ENCODE results near the gene DTX3. TPM values are rescaled to one million over a fixed set of nuclear protein-coding genes. Genes with fewer than 3 reads are reported as not detected.

The DTX3 gene
- total and polyA plus RNA-seq, 2 of the 13 experiments (the other 11 are each of a cell fraction or from before 2014, with no cell fraction given), result 9.0 to 27.2 TPM

DNA sequence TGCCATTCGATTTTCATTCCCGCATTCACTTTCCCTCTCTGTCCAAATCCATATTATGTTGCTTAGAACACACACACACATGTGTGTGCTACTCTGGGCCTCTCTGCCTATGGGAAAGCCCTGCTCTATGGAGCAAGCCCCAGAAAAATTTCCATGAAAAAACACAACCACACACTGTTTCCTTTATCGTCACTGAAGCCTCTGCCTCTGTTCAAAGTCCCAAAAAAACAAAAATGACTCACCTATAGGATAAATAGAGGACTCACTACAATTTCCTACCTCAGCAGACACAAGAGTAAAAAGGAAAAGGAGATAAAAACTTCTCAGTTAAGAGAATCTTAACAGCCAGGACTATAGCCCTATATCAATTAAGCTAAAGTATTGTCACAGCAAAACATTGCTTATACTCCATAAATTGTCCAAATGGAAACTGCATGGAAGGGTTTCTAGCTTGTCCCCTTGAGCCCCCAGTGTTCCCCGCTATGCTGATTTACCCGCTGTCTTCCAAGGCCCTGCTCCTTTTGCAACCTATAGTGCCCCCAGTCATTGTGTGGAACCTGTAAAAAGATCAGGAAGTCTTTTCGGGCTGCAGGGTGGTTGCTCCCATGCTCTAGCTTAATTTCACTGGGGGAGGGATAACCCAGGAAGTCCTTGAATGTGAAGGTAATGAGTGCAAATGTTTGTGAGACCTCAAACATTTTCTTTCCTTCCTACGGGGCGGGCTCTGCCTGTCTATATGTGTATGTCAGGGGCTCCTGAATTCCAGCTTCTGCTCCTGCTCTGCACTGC, 24.8 kb upstream of the DTX3 start (continued):
- TF ChIP-seq, protein P1, sequence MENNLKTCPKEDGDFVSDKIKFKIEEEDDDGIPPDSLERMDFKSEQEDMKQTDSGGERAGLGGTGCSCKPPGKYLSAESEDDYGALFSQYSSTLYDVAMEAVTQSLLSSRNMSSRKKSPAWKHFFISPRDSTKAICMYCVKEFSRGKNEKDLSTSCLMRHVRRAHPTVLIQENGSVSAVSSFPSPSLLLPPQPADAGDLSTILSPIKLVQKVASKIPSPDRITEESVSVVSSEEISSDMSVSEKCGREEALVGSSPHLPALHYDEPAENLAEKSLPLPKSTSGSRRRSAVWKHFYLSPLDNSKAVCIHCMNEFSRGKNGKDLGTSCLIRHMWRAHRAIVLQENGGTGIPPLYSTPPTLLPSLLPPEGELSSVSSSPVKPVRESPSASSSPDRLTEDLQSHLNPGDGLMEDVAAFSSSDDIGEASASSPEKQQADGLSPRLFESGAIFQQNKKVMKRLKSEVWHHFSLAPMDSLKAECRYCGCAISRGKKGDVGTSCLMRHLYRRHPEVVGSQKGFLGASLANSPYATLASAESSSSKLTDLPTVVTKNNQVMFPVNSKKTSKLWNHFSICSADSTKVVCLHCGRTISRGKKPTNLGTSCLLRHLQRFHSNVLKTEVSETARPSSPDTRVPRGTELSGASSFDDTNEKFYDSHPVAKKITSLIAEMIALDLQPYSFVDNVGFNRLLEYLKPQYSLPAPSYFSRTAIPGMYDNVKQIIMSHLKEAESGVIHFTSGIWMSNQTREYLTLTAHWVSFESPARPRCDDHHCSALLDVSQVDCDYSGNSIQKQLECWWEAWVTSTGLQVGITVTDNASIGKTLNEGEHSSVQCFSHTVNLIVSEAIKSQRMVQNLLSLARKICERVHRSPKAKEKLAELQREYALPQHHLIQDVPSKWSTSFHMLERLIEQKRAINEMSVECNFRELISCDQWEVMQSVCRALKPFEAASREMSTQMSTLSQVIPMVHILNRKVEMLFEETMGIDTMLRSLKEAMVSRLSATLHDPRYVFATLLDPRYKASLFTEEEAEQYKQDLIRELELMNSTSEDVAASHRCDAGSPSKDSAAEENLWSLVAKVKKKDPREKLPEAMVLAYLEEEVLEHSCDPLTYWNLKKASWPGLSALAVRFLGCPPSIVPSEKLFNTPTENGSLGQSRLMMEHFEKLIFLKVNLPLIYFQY (CRISPR knock-in tag; IDR thresholded peaks at IDR 0.05; ENCODE audit: borderline replicate concordance), result 0 out of 2 replicates have a peak, but pooled peaks have one; percentile 31
- TF ChIP-seq U2AF2 (IDR thresholded peaks at IDR 0.05; ENCODE audit: low read depth, low read length) (no peak), ZNF263 (CRISPR knock-in tag; IDR thresholded peaks at IDR 0.05) (no peak; the same call in 1 of the 2 replicates), ZSCAN21 (CRISPR knock-in tag; IDR thresholded peaks at IDR 0.05; ENCODE audit: borderline replicate concordance) (no peak), ZMYM2 (CRISPR knock-in tag; IDR thresholded peaks at IDR 0.05) (no peak), KLF13 (CRISPR knock-in tag; IDR thresholded peaks at IDR 0.05) (no peak), HOMEZ (CRISPR knock-in tag; IDR thresholded peaks at IDR 0.05; ENCODE audit: low read depth) (no peak), REL (CRISPR knock-in tag; conservative IDR thresholded peaks at IDR 0.05) (no peak), FOXJ3 (CRISPR knock-in tag; IDR thresholded peaks at IDR 0.05; ENCODE audit: borderline replicate concordance) (peak; percentile 50; the same call in 1 of the 2 replicates), MAF1 (CRISPR knock-in tag; IDR thresholded peaks at IDR 0.05; ENCODE audit: borderline replicate concordance) (no peak), ZNF230 (CRISPR knock-in tag; IDR thresholded peaks at IDR 0.05) (no peak), ZNF562 (CRISPR knock-in tag; IDR thresholded peaks at IDR 0.05; ENCODE audit: borderline replicate concordance) (no peak), ZNF382 (CRISPR knock-in tag; IDR thresholded peaks at IDR 0.05; ENCODE audit: borderline replicate concordance) (no peak), ZFY (CRISPR knock-in tag; IDR thresholded peaks at IDR 0.05) (peak; percentile 24; the same call in 1 of the 2 replicates), ZNF891 (CRISPR knock-in tag; IDR thresholded peaks at IDR 0.05) (no peak), ARNT2 (CRISPR knock-in tag; IDR thresholded peaks at IDR 0.05; ENCODE audit: low read depth) (no peak)
- TF ChIP-seq, protein P2, sequence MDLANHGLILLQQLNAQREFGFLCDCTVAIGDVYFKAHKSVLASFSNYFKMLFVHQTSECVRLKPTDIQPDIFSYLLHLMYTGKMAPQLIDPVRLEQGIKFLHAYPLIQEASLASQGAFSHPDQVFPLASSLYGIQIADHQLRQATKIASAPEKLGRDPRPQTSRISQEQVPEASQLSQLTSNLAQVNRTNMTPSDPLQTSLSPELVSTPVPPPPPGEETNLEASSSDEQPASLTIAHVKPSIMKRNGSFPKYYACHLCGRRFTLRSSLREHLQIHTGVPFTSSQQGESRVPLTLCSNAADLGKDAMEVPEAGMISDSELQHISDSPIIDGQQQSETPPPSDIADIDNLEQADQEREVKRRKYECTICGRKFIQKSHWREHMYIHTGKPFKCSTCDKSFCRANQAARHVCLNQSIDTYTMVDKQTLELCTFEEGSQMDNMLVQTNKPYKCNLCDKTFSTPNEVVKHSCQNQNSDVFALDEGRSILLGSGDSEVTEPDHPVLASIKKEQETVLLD (CRISPR knock-in tag; IDR thresholded peaks at IDR 0.05; ENCODE audit: low read depth), result no peak
- TF ChIP-seq, protein P3, sequence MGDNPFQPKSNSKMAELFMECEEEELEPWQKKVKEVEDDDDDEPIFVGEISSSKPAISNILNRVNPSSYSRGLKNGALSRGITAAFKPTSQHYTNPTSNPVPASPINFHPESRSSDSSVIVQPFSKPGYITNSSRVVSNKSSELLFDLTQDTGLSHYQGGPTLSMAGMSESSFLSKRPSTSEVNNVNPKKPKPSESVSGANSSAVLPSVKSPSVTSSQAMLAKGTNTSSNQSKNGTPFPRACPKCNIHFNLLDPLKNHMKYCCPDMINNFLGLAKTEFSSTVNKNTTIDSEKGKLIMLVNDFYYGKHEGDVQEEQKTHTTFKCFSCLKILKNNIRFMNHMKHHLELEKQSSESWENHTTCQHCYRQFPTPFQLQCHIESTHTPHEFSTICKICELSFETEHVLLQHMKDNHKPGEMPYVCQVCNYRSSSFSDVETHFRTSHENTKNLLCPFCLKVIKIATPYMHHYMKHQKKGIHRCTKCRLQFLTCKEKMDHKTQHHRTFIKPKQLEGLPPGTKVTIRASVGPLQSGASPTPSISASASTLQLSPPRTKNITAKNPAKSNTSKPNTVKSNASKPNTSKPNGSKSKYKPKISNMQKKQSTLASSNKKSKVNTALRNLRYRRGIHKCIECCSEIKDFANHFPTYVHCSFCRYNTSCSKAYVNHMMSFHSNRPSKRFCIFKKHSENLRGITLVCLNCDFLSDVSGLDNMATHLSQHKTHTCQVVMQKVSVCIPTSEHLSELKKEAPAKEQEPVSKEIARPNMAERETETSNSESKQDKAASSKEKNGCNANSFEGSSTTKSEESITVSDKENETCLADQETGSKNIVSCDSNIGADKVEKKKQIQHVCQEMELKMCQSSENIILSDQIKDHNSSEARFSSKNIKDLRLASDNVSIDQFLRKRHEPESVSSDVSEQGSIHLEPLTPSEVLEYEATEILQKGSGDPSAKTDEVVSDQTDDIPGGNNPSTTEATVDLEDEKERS (CRISPR knock-in tag; IDR thresholded peaks at IDR 0.05), result no peak

Measured in HepG2 (cell line).